T-helper 22 cell (primary cell): Measurements from ENCODE around the gene TLE7.

Source experiments
- DNase-seq: peaks from one replicate; pipeline ENCODE4 v3.0.0-alpha.2; 2020; ENCODE audit warnings: low read depth

The TLE7 gene

GRCh38 chr16:71448274-71448866, 6.5 kb upstream of the TLE7 start:
- no peak for DNase-seq

- DNase-seq = no peak
Observed at GRCh38 chr16:71443714-71444113, 1.9 kb upstream of the TLE7 start.

- DNase-seq = no peak
Observed at GRCh38 chr16:71441348-71442050, 355 bp downstream of the TLE7 start.

GRCh38 chr16:71440669-71441347, 1.0 kb downstream of the TLE7 start:
- DNase-seq = no peak

GRCh38 chr16:71439523-71439922, 2.3 kb downstream of the TLE7 start:
- DNase-seq = no peak

GRCh38 chr16:71436473-71436872, 5.4 kb downstream of the TLE7 start:
- no peak for DNase-seq

- DNase-seq = no peak
Observed at GRCh38 chr16:71432906-71433305, 8.9 kb downstream of the TLE7 start.

DNA sequence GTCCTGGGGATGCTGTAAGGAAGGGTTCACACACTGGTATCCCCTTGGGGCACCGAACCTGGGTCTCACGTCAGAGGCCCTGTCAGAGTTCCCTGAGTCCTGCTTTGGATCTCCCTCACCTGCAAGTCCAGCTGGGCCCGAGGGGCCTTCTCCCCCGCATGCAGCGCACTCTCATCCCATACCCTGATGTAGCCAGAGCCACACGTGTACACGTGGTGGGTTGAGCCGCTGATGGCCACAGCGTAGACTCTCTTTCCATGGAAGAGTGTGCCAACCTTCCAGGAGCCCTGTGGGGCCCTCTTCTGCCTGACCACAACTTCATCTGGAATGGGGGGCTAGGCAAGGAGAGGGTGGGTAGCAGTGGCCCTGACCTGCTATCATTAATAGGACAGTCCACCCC, 9.9 kb downstream of the TLE7 start:
- DNase-seq = no peak

GRCh38 chr16:71431176-71431575, 10.7 kb downstream of the TLE7 start:
- DNase-seq = no peak

GRCh38 chr16:71430744-71431143, 11.1 kb downstream of the TLE7 start:
- DNase-seq = no peak

DNA sequence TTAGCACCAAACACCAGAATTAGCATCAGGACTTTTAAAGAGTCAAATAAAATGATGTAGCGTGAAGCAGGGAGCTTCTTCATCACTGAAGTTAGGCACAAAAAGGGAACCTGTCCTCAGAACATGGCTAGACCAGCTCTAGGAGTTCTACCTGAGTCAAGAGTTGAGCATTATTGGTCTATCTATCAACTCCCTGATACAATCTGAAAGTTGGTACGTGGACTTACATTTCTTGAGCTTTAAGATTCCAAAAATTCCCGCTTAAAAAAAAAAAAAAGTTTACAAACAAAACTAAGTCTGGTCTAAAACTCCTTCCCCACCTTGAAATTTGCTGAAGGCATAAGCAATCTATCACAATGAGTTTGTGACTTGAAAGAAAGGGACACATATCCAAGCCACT, 12.3 kb downstream of the TLE7 start:
- no peak for DNase-seq

DNA sequence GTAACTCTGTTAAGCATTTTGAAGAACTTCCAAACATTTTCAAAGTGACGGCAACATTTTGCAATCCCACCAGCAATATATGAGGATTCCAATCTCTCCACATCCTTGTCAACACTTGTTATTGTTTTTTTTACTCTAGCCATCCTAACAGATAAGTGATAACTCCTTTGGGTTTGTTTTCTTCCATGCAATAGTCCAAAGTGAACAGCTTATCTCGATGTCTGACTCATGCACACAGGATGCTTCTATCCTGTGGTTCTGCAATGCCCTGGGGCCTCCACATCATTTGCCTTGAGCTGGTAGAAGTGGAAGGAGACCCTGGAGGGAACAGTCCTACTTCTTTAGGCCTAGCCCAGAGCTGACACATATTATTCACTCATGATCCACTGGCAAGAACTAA, 13.0 kb downstream of the TLE7 start:
- no peak for DNase-seq

DNA sequence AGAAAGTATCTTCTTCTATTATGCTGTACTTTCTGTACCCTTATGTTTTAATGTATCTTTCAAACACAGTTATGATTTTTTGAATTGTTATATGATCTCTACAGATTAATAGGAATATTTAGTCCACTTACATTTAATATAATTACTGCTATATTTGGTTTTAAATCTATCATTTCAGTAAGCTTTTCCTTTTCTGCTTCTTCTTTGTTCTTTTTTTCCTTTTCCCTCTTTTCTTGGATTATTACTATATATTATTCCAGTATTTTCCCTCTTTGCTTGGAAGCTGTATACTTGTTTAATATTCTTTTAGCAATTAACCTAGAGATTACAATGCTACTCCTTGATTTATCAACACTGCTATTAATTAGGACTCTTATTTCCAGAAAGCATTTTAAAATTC, 13.5 kb downstream of the TLE7 start:
- no peak for DNase-seq

GRCh38 chr16:71426880-71427615, 14.8 kb downstream of the TLE7 start:
- no peak for DNase-seq

- peak; percentile 41 for DNase-seq
Observed at GRCh38 chr16:71426069-71426879, 15.6 kb downstream of the TLE7 start.

GRCh38 chr16:71425746-71426068, 16.1 kb downstream of the TLE7 start:
- DNase-seq = no peak

- DNase-seq = no peak
Observed at GRCh38 chr16:71424626-71425025, 17.2 kb downstream of the TLE7 start.

- DNase-seq = no peak
Observed at GRCh38 chr16:71423865-71424264, 18.0 kb downstream of the TLE7 start.

GRCh38 chr16:71423016-71423415, 18.8 kb downstream of the TLE7 start:
- no peak for DNase-seq

- DNase-seq = no peak
Observed at GRCh38 chr16:71421911-71422310, 19.9 kb downstream of the TLE7 start.

- no peak for DNase-seq
Observed at GRCh38 chr16:71414038-71414437, 27.8 kb downstream of the TLE7 start.

- DNase-seq = no peak
Observed at GRCh38 chr16:71413341-71413740, 28.5 kb downstream of the TLE7 start.
